HG03575 (cell line): ENCODE results near the gene KRT15.

ENCODE experiments used
- ATAC-seq: cut with Tn5 transposase; IDR thresholded peaks from one replicate; pipeline ENCODE4 v1.9.1; 2021; ENCODE audit not compliant: unreplicated experiment, insufficient number of reproducible peaks, low FRiP score; ENCODE audit errors: extremely low read depth

KRT15 gene

DNA sequence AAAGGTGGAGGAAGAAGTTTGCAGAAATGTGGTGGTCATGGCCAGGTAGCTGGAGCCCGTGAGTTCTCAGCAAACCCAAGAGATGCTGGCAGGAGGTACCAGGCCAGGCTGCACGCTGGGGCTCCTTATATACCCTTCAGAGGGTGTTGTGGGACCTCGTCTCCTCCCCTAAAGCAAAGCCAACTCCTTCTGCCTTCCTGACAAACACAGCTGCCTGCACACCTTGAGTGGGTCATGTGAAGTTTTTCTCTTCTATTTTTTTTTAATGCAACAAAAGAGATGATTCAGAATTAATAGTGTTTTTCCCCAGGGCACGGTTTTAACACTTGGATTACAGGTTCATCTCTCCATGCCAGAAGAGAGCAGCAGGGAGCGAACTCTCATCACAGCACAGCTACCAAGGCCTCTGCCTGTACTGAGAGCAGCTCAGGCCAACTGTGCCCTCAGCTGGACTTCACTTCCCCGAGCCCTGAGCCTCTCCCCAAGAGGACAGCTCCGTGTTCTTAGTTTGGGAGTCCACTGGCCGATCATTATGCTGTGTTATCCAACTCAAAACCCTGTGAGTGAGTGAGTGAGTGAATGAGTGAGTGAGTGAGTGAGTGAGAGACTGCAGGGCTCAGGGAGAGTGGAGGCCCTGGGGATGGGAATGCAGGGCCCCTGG lies at the start of gene KRT15:
TSS of gene KRT15 (minus strand) at position 102 of the 661 bp plus-strand sequence. CDS start at position 39, 63 bp downstream.
- ATAC-seq: no peak

DNA sequence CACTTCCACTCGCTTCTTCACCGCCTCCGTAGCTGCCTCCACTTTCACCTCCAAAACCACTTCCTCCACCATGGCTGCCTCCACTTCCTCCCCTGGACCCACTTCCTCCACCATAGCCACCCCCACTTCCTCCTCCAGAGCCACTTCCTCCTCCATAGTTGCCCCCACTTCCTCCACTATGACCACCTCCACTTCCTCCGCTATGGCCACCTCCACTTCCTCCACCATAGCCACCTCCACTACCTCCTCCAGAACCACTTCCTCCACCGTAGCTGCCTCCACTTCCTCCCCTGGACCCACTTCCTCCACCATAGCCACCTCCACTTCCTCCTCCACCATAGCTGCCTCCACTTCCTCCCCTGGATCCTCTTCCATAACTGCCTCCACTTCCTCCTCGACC lies 48.6 kb upstream of the KRT15 start:
- no peak for ATAC-seq

- no peak for ATAC-seq
Observed at GRCh38 chr17:41565338-41565737, 46.6 kb upstream of the KRT15 start.

DNA sequence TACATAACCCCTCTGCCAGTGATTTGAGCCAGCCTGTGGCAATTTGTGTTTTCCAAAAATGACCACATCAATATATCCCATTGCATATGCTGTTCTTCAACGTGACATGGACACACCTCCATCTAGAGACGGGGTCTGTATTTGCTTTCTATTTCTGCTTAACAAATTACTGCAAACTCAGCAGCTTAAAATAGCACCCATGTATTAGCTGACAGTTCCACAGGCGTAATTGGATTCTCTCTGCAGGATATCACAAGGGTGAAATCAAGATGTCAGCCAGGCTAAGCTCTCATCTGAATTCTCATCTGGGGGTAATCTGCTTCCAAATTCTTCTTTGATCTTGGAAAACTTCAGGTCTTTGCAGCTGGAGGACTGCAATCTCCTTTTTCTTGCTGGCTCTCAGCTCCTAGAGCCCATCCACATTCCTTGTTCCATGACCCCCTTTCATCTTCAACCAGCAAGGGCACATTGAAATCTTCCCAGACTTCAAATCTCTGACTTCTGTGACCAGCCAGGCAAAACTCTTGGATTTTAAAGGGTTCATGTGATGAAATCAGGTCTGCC lies 45.0 kb upstream of the KRT15 start:
- ATAC-seq: no peak

DNA sequence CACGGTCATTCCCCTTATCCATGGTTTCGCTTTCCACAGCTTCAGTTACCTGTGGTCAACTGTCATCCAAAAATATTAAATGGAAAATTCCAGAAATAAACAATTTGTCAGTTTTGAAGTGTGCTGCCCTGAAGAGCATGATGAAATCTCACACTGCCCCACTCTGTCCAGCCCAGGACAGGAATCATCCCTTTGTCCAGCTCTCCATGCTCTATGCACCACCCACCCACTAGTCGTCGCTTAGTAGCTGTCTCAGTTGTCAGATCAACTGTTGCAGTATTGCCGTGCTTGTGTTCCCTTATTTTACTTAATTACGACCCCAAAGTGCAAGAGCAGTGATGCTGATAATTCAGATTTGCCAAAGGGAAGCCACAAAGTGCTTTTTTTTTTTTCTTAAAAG lies 42.9 kb upstream of the KRT15 start:
- no peak for ATAC-seq

GRCh38 chr17:41559548-41559947 lies 40.9 kb upstream of the KRT15 start:
- no peak for ATAC-seq

DNA sequence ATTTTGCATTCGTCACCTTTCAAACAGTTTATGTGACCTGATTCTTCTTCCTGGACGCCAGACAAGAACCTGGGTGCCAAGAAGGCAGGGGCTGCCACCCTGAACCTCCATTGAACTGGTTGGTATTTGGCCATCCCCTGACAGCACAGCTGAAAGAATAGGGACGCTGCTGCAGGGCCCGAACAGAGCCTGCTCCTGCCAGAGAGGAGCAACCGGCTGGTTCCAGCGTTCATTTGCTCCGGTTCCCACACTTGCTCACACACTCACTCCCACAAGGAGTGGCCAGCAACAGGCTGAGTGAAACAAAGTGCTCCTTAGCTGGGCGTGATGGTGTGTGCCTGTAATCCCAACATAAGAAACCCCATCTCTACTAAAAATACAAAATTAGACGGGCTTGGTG lies 38.2 kb upstream of the KRT15 start:
- ATAC-seq: no peak

DNA sequence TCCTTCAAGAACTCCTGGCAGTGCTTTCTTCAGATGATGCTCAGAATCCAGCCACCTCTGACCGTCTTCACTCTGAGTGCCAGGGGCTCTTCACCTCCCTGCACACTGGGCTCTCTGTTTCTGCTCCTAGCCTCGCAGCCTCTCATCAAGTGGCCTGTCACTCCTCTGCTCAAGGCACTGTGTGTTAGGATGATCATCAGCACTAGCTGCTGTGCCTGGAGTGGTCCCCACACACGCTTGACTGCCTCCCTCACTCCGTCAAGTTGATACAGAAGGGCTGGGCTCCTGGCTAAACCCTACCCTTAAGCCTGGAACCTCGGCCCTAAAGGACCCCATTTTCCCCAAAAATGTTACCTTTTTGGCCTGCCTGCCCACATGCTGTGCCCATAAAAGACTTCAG lies 37.6 kb upstream of the KRT15 start:
- no peak for ATAC-seq

GRCh38 chr17:41555105-41555887 lies 36.6 kb upstream of the KRT15 start:
- no peak for ATAC-seq

- ATAC-seq: no peak
Observed at GRCh38 chr17:41553987-41554680, 35.4 kb upstream of the KRT15 start.

DNA sequence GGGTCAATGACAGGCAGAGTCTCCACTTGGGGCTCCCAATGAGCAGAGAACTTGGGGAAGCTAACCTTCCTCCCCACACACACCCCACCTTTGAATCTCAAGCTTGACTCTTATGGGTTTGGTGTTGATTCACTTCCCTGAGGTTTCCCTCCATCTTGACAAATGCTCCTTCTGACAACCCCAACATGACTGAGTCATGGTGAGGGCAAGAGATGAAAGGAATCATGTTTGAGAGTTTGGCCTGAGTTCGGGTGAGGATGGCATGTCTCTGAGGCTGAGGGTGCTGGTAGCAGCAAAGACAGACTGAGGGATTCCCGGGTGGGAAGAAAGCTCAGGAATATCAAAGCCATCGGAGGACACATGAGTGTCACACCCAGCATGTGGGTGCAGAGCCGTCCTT lies 34.5 kb upstream of the KRT15 start:
- no peak for ATAC-seq

DNA sequence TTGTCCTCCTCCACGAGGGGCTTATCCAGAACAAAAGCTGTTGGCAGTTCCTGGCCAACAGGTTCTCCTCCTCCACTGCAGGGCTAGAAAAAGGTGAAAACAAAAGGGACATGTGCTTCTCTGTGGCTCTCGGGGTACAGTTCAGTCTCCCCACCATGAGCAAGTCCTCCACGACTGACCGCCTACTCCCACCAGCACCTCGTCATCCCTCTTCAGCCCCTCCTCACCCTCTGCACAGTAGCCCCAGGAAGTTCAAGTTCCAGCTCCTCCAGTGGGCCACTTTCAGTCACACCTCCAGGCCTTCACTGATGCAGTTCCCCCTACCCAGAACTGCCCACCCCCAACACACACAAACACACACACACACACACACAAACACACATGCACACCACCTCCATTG lies 33.8 kb upstream of the KRT15 start:
- no peak for ATAC-seq

- no peak for ATAC-seq
Observed at GRCh38 chr17:41551365-41551764, 32.7 kb upstream of the KRT15 start.

- no peak for ATAC-seq
Observed at GRCh38 chr17:41549596-41550039, 30.9 kb upstream of the KRT15 start.

DNA sequence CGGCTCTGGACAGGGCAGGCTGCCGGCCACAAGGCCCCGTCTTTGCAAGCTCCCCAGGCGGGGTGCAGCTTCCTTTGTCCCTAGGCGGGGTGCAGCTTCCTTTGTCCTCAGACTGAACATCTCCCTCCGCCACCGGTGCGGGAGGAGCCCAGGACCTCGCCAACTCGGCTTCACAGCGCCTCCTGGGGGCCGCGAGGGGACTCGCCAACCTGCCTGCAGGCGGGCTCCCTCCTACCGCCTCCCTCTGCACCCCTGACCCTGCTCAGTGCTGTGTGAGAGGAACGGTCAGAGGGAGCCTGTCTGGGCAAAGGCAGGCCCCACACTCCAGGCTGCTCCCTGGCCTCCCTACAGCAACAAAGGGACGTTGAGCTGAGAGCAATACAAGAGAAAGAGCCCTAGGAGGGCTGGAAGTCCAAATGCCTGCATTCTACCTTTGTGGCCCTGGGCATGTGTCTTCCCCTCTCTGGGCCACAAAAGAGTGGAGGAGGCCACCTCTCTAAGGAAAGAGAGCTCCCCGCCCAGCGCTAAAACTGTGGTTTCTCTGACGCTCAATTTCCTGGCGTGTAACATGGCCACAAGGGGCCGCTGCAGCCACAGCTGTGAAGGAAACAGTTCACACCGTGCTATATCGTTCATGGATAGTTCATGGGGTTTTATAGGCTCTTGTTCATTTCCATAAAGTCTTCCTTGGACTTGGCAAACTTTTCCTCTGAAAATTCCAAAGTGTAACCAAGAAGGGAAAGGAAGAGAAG lies 30.3 kb upstream of the KRT15 start:
- no peak for ATAC-seq

DNA sequence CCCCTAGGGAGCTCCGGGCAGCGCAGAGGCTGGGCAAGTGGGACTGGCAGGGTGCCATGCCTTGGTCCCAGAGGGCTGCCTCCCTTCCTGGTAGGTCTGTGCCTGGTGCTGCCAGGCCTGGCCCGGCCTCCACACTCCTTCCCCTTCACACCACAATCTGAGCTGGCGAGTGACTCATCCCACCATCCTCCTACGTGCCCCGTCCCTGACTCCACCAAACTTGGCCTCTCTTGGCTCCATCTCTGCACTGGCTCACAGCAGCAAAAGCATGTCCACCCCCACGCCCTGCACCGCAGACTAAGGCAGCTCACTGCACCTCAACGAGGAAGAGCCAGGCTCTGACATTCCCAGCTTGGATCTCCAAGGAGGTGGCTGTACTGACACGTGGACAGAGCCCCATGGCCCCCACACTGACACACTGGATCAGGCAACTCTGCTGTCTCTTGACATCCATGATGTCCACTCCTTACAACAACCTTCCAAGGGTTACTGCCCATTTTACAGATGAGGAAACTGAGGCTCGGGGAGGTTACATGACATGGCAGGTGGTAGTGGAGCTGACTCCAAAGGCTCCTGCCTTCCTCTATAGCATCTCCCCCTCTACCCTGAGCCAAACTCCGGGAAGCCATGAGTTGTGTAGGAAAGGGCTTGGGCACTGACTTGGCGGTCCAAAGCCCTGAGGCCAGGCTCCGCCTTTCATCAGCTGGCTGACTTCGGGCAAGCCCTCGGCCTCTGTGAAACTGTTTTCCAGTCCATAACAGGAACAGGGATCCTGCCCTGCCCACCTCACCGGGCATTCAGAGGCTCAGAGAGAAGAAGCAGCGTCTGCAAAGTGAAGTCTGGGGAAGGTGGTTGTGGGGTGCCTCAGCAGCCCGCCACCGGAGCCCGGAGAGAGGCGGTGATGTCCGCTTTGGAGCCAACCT lies 29.5 kb upstream of the KRT15 start:
- ATAC-seq: no peak

GRCh38 chr17:41547378-41547841 lies 28.7 kb upstream of the KRT15 start:
- no peak for ATAC-seq

- ATAC-seq: no peak
Observed at GRCh38 chr17:41546819-41547218, 28.1 kb upstream of the KRT15 start.
